ENCODE results near the gene ZBTB9. TPM values are rescaled to one million over a fixed set of nuclear protein-coding genes. Genes with fewer than 3 reads are reported as not detected.

The ZBTB9 gene
- total RNA-seq, 1 donor from 2014 or later, result 8.0 TPM

- DNase-seq (ENCODE audit: low spot score), result no peak
Measured at GRCh38 chr6:33433544-33434191, 20.7 kb upstream of the ZBTB9 start.

- DNase-seq (ENCODE audit: low spot score), result no peak
Measured at GRCh38 chr6:33434961-33435360, 19.4 kb upstream of the ZBTB9 start.

- DNase-seq (ENCODE audit: low spot score), result no peak
Measured at GRCh38 chr6:33437666-33438065, 16.7 kb upstream of the ZBTB9 start.

- DNase-seq (ENCODE audit: low spot score), result no peak
Measured at GRCh38 chr6:33438978-33439594, 15.3 kb upstream of the ZBTB9 start.

- no peak for DNase-seq (ENCODE audit: low spot score)
Measured at GRCh38 chr6:33439956-33440648, 14.3 kb upstream of the ZBTB9 start.

- no peak for DNase-seq (ENCODE audit: low spot score)
Measured at GRCh38 chr6:33440649-33441309, 13.6 kb upstream of the ZBTB9 start.

GRCh38 chr6:33441457-33441856, 12.9 kb upstream of the ZBTB9 start:
- no peak for DNase-seq (ENCODE audit: low spot score)

GRCh38 chr6:33442283-33442682, 12.1 kb upstream of the ZBTB9 start:
- no peak for DNase-seq (ENCODE audit: low spot score)

GRCh38 chr6:33443025-33443424, 11.4 kb upstream of the ZBTB9 start:
- no peak for DNase-seq (ENCODE audit: low spot score)

- DNase-seq (ENCODE audit: low spot score), result no peak
Measured at GRCh38 chr6:33443619-33444504, 10.5 kb upstream of the ZBTB9 start.

GRCh38 chr6:33445119-33445603, 9.2 kb upstream of the ZBTB9 start:
- no peak for DNase-seq (ENCODE audit: low spot score)

GRCh38 chr6:33446356-33446755, 8.0 kb upstream of the ZBTB9 start:
- DNase-seq (ENCODE audit: low spot score), result no peak

- DNase-seq (ENCODE audit: low spot score), result no peak
Measured at GRCh38 chr6:33450434-33450833, 3.9 kb upstream of the ZBTB9 start.

- no peak for DNase-seq (ENCODE audit: low spot score)
Measured at GRCh38 chr6:33451606-33452005, 2.8 kb upstream of the ZBTB9 start.

- no peak for DNase-seq (ENCODE audit: low spot score)
Measured at GRCh38 chr6:33452496-33452895, 1.9 kb upstream of the ZBTB9 start.

GRCh38 chr6:33453393-33454008, 875 bp upstream of the ZBTB9 start:
- no peak for DNase-seq (ENCODE audit: low spot score)

- DNase-seq (ENCODE audit: low spot score), result no peak
Measured at GRCh38 chr6:33455051-33455450, 675 bp downstream of the ZBTB9 start.

GRCh38 chr6:33456156-33456555, 1.8 kb downstream of the ZBTB9 start:
- no peak for DNase-seq (ENCODE audit: low spot score)

GRCh38 chr6:33458676-33459075, 4.3 kb downstream of the ZBTB9 start:
- no peak for DNase-seq (ENCODE audit: low spot score)

- no peak for DNase-seq (ENCODE audit: low spot score)
Measured at GRCh38 chr6:33459226-33459625, 4.8 kb downstream of the ZBTB9 start.
